Trophoblast cell (in vitro differentiated cells and primary cell): Measurements from ENCODE around the gene OGFOD2.

Experiments
- DNase-seq, 2 donors: peaks; one replicate each; pipeline ENCODE4 v3.0.0-alpha.2; 2016
- H2AFZ ChIP-seq: 2 replicates; pipeline ENCODE4 v1.6.1; 2013; ENCODE audit warnings: low read length, moderate library complexity, mild to moderate bottlenecking; ENCODE audit not compliant: insufficient read depth, poor library complexity
- H2AK5ac ChIP-seq: 2 replicates; pipeline ENCODE4 v1.6.1; 2013; ENCODE audit warnings: mild to moderate bottlenecking, low read length
- H2BK120ac ChIP-seq: 2 replicates; pipeline ENCODE4 v1.6.1; 2013; ENCODE audit warnings: low read length, mild to moderate bottlenecking, moderate library complexity; ENCODE audit not compliant: insufficient read depth, poor library complexity
- H2BK12ac ChIP-seq: 2 replicates; pipeline ENCODE4 v1.6.1; 2013; ENCODE audit warnings: mild to moderate bottlenecking, low read length, moderate library complexity
- H2BK5ac ChIP-seq: 2 replicates; pipeline ENCODE4 v1.6.1; 2013; ENCODE audit warnings: low read length, low read depth, moderate library complexity, mild to moderate bottlenecking; ENCODE audit not compliant: poor library complexity
- H3K14ac ChIP-seq: 2 replicates; pipeline ENCODE4 v1.6.1; 2013; ENCODE audit warnings: mild to moderate bottlenecking, low read length
- H3K18ac ChIP-seq: 2 replicates; pipeline ENCODE4 v1.6.1; 2013; ENCODE audit warnings: mild to moderate bottlenecking, low read length
- H3K23ac ChIP-seq: 2 replicates; pipeline ENCODE4 v1.6.1; 2013; ENCODE audit warnings: low read length
- H3K27ac ChIP-seq: 2 replicates; pipeline ENCODE4 v1.5.1; 2013; ENCODE audit warnings: low read depth, mild to moderate bottlenecking, inconsistent platforms, low read length, moderate library complexity
- H3K27me3 ChIP-seq: 2 replicates; pipeline ENCODE4 v1.6.1; 2013; ENCODE audit warnings: inconsistent platforms, mild to moderate bottlenecking, low read length, moderate library complexity; ENCODE audit not compliant: insufficient read depth
- H3K36me3 ChIP-seq, 2 experiments: 1 replicate in 1 of 2; 2 replicates in 1 of 2; pipeline ENCODE4 v1.6.1; 2013; ENCODE audit warnings: low read length in 2 of 2, mild to moderate bottlenecking in 2 of 2, moderate library complexity in 1 of 2; ENCODE audit not compliant: insufficient read depth in 2 of 2, control insufficient read depth in 1 of 2
- H3K4ac ChIP-seq: 2 replicates; pipeline ENCODE4 v1.6.1; 2013; ENCODE audit warnings: low read depth, mild to moderate bottlenecking, low read length, moderate library complexity
- H3K4me1 ChIP-seq, 2 experiments: 1 replicate in 1 of 2; 2 replicates in 1 of 2; pipeline ENCODE4 v1.6.1; 2013; ENCODE audit warnings: low read length in 2 of 2, mild to moderate bottlenecking in 2 of 2, moderate library complexity in 1 of 2; ENCODE audit not compliant: insufficient read depth in 2 of 2, control insufficient read depth in 1 of 2
- H3K4me2 ChIP-seq: 2 replicates; pipeline ENCODE4 v1.6.1; 2013; ENCODE audit warnings: inconsistent platforms, mild to moderate bottlenecking, low read length, moderate library complexity
- H3K4me3 ChIP-seq: 2 replicates; pipeline ENCODE4 v1.5.1; 2013; ENCODE audit warnings: mild to moderate bottlenecking, low read depth, low read length, inconsistent platforms
- H3K79me1 ChIP-seq: one replicate; pipeline ENCODE4 v1.6.1; 2013; ENCODE audit warnings: low read length
- H3K79me2 ChIP-seq: 2 replicates; pipeline ENCODE4 v1.6.1; 2013; ENCODE audit warnings: low read length, mild to moderate bottlenecking; ENCODE audit not compliant: control insufficient read depth, insufficient read depth, poor library complexity
- H3K9ac ChIP-seq: 2 replicates; pipeline ENCODE4 v1.6.1; 2013; ENCODE audit warnings: mild to moderate bottlenecking, low read length
- H3K9me3 ChIP-seq: 2 replicates; pipeline ENCODE4 v1.6.1; 2013; ENCODE audit warnings: low read depth, mild to moderate bottlenecking, control low read depth, inconsistent platforms, low read length; ENCODE audit not compliant: insufficient read depth
- H4K12ac ChIP-seq: 2 replicates; pipeline ENCODE4 v1.6.1; 2013; ENCODE audit warnings: low read depth, mild to moderate bottlenecking, low read length, moderate library complexity
- H4K8ac ChIP-seq: 2 replicates; pipeline ENCODE4 v1.6.1; 2013; ENCODE audit warnings: low read depth, mild to moderate bottlenecking, low read length, moderate library complexity
- H4K91ac ChIP-seq: one replicate; pipeline ENCODE4 v1.6.1; 2013; ENCODE audit warnings: low read depth, mild to moderate bottlenecking, low read length, moderate library complexity
- WGBS: extraction: QIAGEN DNeasy Blood & Tissue Kit; methylation state at CpG from one replicate; pipeline ENCODE4 v1.1.7; 2013; ENCODE audit warnings: missing lambda C conversion rate; ENCODE audit not compliant: insufficient read length, insufficient coverage; ENCODE audit errors: extremely low coverage; 5-methylcytosine and 5-hydroxymethylcytosine counted together

The OGFOD2 gene

DNA sequence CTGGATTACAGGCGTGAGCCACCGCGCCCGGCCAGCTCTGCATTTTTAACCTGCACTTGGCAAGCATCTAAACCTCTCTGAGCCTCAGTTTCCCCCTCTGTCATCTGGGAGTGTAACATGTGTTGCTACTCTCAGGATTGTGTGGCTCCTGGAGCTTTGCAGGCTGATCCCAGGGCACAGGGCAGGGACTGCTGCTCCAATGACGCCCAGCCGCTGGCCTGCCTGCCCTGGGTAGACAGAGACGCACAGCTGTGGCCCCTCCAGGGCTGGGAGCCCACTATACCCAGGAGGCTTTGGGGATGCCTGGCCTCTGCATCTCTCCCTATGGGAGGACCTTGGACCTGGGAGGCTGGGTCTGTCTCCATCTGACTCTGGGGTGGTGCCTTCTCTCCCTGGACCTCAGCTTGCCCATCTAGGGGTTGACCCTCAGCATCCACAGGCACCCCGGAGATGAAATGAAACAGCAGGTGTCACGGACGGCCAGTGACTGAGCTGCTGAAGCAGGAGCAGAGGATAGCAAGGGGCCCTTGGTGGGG is 19.2 kb downstream of the OGFOD2 start:
- no peak overlapping the region for H4K12ac ChIP-seq

DNA sequence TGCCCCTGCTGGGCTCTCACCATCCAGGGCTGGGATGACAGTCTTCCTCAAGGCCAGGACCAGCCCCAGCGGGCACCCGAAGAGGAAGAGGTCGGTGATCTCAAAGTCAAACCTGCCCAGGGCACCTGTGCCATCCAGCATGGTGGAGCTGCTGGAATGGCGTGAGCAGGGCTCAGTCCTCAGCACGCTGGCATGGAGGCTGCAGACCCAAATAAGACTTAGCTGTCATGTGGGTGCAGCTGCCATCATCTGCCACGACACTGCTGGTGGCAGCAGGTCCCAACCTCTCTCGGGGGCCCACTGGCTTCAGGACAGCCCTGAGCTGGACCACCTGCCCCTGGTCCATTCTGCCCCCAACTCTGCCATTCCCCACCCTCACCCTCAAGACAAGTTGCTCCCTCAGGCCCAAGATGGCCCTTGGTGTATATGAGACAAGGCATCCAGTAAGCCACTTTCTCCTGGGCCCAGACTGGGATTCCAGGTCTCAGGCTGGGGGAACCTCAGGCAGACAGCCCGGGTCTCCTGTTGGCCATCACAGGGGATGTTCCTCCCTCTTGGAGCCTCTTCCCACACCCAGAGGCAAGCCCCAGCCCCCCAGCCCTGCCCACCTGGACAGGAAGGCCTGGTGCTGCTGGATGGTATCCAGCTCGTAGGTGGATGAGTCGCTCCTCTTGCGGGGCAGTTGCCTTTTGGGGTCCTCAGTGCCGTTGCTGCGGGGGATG is 19.9 kb downstream of the OGFOD2 start:
- Histone ChIP-seq H3K79me1 (no peaks in the 10 kb centered on the region), H2AK5ac (no peak overlapping the region), H3K18ac (no peak overlapping the region), H3K79me2 (no peaks in the 10 kb centered on the region), H3K9me3 (no peaks in the 10 kb centered on the region), H4K12ac (no peak overlapping the region), H3K23ac (no peak overlapping the region), H4K91ac (no peak overlapping the region), H3K4ac (no peak overlapping the region), H3K27ac (no peak overlapping the region), H3K14ac (no peak overlapping the region), H3K9ac (no peak overlapping the region), H3K27me3 (no peaks in the 10 kb centered on the region), H2BK12ac (no peak overlapping the region), H3K4me3 (no peak overlapping the region), H2BK5ac (no peak overlapping the region), H3K4me2 (no peak overlapping the region), H3K36me3 (peaks cover 0 to 2% of the 10 kb centered on the region in 2 experiments), H3K4me1 (peaks cover 2 to 4% of the 10 kb centered on the region in 2 experiments), H2AFZ (no peak overlapping the region), H4K8ac (no peak overlapping the region), H2BK120ac (no peak overlapping the region)
- DNase-seq, result no peak
- no CpG with 5 or more reads among the region's 13 CpGs for WGBS

More for the DNA sequence above, 19.2 kb downstream of the OGFOD2 start:
- no peak overlapping the region for H2AK5ac ChIP-seq
- no peak overlapping the region for H3K18ac ChIP-seq
- no peak overlapping the region for H3K23ac ChIP-seq
- no peak overlapping the region for H2BK12ac ChIP-seq
- no CpG with 5 or more reads among the region's 10 CpGs for WGBS
- H3K36me3 ChIP-seq, result peaks cover 0 to 2% of the 10 kb centered on the region in 2 experiments
- H4K8ac ChIP-seq, result no peak overlapping the region
- DNase-seq, result no peak
- no peak overlapping the region for H3K4ac ChIP-seq
- no peaks in the 10 kb centered on the region for H3K27me3 ChIP-seq
- H4K91ac ChIP-seq, result no peak overlapping the region
- no peak overlapping the region for H3K4me3 ChIP-seq
- no peak overlapping the region for H3K14ac ChIP-seq
- no peak overlapping the region for H2BK5ac ChIP-seq
- H3K79me2 ChIP-seq, result no peaks in the 10 kb centered on the region
- no peak overlapping the region for H3K9ac ChIP-seq
- peaks cover 2 to 4% of the 10 kb centered on the region in 2 experiments for H3K4me1 ChIP-seq
- H3K9me3 ChIP-seq, result no peaks in the 10 kb centered on the region
- H3K27ac ChIP-seq, result no peak overlapping the region
- H2AFZ ChIP-seq, result no peak overlapping the region
- no peak overlapping the region for H3K4me2 ChIP-seq
- no peaks in the 10 kb centered on the region for H3K79me1 ChIP-seq
- H2BK120ac ChIP-seq, result no peak overlapping the region

DNA sequence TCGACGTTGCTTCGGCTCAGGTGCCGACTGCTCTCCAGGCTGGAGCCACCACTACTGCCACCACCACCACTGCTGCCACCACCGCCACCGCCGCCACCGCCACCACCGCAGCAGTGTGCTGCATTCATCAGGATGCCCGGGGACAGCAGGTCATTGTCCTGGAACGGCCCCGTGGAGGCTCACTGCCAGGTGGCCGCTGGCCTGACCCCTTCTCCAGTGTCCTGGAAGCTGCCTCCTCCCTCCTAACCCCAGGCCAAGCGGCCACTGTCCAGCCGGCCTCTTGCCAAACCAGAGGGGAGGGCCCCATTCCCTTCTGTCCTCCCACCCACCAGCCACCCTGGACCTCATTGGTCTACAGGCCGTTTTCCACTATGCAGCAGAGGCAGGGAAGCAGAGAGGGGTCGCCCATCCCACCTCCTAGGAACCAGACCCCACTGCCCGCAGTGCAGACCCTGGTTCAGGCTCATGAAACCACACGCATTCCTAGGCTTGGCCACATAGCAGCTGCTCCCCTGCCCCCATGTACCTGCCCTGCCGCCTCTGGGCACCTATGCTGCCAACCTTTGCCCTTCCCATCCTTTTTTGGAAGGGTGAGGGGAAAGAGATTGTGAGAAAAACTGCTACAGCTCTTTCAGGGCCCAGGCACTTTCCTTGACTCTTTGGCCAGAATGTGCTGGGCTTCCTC is 20.6 kb downstream of the OGFOD2 start:
- H2AFZ ChIP-seq, result no peak overlapping the region
- no peak overlapping the region for H2BK120ac ChIP-seq
- no peak overlapping the region for H4K12ac ChIP-seq
- H3K4ac ChIP-seq, result no peak overlapping the region
- no peak overlapping the region for H3K14ac ChIP-seq
- no peak overlapping the region for H2AK5ac ChIP-seq
- peaks cover 1 to 2% of the 10 kb centered on the region in 2 experiments for H3K36me3 ChIP-seq
- no peaks in the 10 kb centered on the region for H3K79me2 ChIP-seq
- peaks cover 2 to 4% of the 10 kb centered on the region in 2 experiments for H3K4me1 ChIP-seq
- H3K23ac ChIP-seq, result no peak overlapping the region
- no peak overlapping the region for H3K9ac ChIP-seq
- H3K27me3 ChIP-seq, result no peaks in the 10 kb centered on the region
- H4K8ac ChIP-seq, result no peak overlapping the region
- no peaks in the 10 kb centered on the region for H3K9me3 ChIP-seq
- H3K27ac ChIP-seq, result no peak overlapping the region
- no peak overlapping the region for H3K4me2 ChIP-seq
- WGBS, result no CpG with 5 or more reads among the region's 20 CpGs
- no peak for DNase-seq
- H3K79me1 ChIP-seq, result no peaks in the 10 kb centered on the region
- no peak overlapping the region for H2BK12ac ChIP-seq
- no peak overlapping the region for H3K18ac ChIP-seq
- no peak overlapping the region for H4K91ac ChIP-seq
- no peak overlapping the region for H2BK5ac ChIP-seq
- H3K4me3 ChIP-seq, result no peak overlapping the region

DNA sequence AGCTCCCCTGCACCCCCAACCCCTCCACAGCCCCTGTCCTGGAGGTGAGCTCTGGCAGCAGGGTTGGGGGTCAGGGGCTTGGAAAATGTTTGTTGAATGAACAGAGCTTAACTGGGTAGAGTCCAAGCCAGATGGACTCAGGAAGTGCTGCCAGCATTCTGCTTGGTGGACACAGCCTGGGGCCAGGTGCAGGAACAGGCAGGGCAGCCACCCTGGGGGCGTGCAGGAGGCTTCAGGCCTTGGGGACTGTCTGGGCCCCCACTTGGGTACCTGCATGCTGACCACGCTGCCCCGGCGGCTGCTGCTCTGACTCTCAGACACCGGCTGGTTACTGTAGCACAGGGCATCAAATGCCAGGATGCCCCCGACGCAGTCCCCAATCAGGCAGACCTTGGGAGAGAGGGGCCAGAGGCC is 21.2 kb downstream of the OGFOD2 start:
- no peaks in the 10 kb centered on the region for H3K9me3 ChIP-seq

More for the DNA sequence above, 21.2 kb downstream of the OGFOD2 start:
- Histone ChIP-seq H3K27me3 (no peaks in the 10 kb centered on the region), H2AK5ac (no peak overlapping the region), H3K9ac (no peak overlapping the region), H3K4ac (no peak overlapping the region), H4K12ac (no peak overlapping the region), H2BK120ac (no peak overlapping the region), H3K79me2 (no peaks in the 10 kb centered on the region), H2BK12ac (no peak overlapping the region), H3K14ac (no peak overlapping the region), H3K23ac (no peak overlapping the region), H4K8ac (no peak overlapping the region), H3K4me1 (peaks cover 2 to 4% of the 10 kb centered on the region in 2 experiments), H3K4me2 (no peak overlapping the region), H3K79me1 (no peaks in the 10 kb centered on the region), H2BK5ac (no peak overlapping the region), H3K4me3 (no peak overlapping the region), H4K91ac (no peak overlapping the region), H3K27ac (no peak overlapping the region), H3K18ac (no peak overlapping the region), H2AFZ (no peak overlapping the region), H3K36me3 (peaks cover 2 to 4% of the 10 kb centered on the region in 2 experiments)
- WGBS, result no CpG with 5 or more reads among the region's 7 CpGs
- DNase-seq, result no peak
